Measurements from ENCODE around the gene STAT5A. TPM values are rescaled to one million over a fixed set of nuclear protein-coding genes. Genes with fewer than 3 reads are reported as not detected.

The STAT5A gene
- total RNA-seq, 1 experiment from 2014 or later = 6.4 TPM

DNA sequence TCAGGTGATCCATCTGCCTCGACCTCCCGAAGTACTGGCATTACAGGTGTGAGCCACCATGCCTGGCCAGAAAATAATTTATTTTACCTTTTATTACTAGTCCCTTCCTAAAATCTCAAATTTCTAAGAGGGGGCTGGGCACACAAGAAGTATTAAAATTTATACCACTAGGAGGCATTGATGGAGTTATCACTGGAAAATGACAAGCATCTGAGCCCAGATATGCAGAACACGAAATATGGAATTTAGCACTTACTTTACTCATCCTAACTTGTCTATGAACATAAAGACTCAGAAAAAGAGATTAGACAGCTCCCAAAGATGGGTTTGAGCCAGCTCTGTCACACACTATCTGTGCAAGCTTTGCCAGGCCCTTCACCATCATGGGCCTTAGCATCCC is 46.4 kb downstream of the STAT5A start:
- no peak overlapping the region for H3K23ac ChIP-seq (ENCODE audit: insufficient read length, low read depth, low read length)
- no peak for DNase-seq
- no peaks in the 10 kb centered on the region for H3K9me3 Mint-ChIP-seq
- H3T11ph ChIP-seq (ENCODE audit: low read length) = no peak overlapping the region
- no peaks in the 10 kb centered on the region for H3K79me1 ChIP-seq (ENCODE audit: insufficient read depth, low read depth, low read length, poor library complexity, severe bottlenecking)
- no peak overlapping the region for H2AK5ac ChIP-seq (ENCODE audit: insufficient read length, low read length)
- H4K91ac ChIP-seq (ENCODE audit: insufficient read length, low read depth, low read length) = no peak overlapping the region
- no peaks in the 10 kb centered on the region; the same call in 1 of the 2 replicates for H3K27me3 Mint-ChIP-seq (ENCODE audit: low read depth)
- H4K8ac ChIP-seq (replicated peaks; ENCODE audit: insufficient read length, low read depth, low read length) = no peak overlapping the region
- H3K23me2 ChIP-seq (ENCODE audit: insufficient read length, low read depth, low read length, poor library complexity, severe bottlenecking) = no peaks in the 10 kb centered on the region
- H2BK12ac ChIP-seq (ENCODE audit: insufficient read length, low read depth, low read length) = no peak overlapping the region
- H3K27ac ChIP-seq (ENCODE audit: insufficient read length, low read depth, low read length) = no peak overlapping the region
- H3K36me3 Mint-ChIP-seq (ENCODE audit: insufficient read depth in 1 of 3, low read depth in 3 of 3) = peaks cover 55 to 70% (median 69%) of the 10 kb centered on the region in 3 experiments
- H3K14ac ChIP-seq (ENCODE audit: insufficient read depth, low read length) = no peak overlapping the region
- no peak overlapping the region for H2BK120ac ChIP-seq (ENCODE audit: low read depth, low read length, poor library complexity, severe bottlenecking)
- H3K18ac ChIP-seq (ENCODE audit: insufficient read length, low read depth, low read length) = no peak overlapping the region
- H3K27ac Mint-ChIP-seq = no peak overlapping the region
- H2BK15ac ChIP-seq (ENCODE audit: low read depth, low read length) = no peak overlapping the region
- no peaks in the 10 kb centered on the region for H3K27me3 ChIP-seq (ENCODE audit: insufficient read depth, low read length)
- no CpG with 5 or more reads among the region's 3 CpGs for WGBS (ENCODE audit: extremely low coverage, insufficient read length, low lambda C conversion rate)
- TF ChIP-seq, protein P1, sequence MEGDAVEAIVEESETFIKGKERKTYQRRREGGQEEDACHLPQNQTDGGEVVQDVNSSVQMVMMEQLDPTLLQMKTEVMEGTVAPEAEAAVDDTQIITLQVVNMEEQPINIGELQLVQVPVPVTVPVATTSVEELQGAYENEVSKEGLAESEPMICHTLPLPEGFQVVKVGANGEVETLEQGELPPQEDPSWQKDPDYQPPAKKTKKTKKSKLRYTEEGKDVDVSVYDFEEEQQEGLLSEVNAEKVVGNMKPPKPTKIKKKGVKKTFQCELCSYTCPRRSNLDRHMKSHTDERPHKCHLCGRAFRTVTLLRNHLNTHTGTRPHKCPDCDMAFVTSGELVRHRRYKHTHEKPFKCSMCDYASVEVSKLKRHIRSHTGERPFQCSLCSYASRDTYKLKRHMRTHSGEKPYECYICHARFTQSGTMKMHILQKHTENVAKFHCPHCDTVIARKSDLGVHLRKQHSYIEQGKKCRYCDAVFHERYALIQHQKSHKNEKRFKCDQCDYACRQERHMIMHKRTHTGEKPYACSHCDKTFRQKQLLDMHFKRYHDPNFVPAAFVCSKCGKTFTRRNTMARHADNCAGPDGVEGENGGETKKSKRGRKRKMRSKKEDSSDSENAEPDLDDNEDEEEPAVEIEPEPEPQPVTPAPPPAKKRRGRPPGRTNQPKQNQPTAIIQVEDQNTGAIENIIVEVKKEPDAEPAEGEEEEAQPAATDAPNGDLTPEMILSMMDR (conservative IDR thresholded peaks at IDR 0.05) = no peak
- no peaks in the 10 kb centered on the region for H4K20me1 ChIP-seq (ENCODE audit: control insufficient read depth, insufficient read depth, insufficient read length)
- H2BK20ac ChIP-seq (ENCODE audit: low read depth, low read length, poor library complexity, severe bottlenecking) = no peak overlapping the region
- no peak overlapping the region for H3K4ac ChIP-seq (ENCODE audit: low read depth, low read length)
- no peak overlapping the region for H3K4me2 ChIP-seq (ENCODE audit: insufficient read depth, insufficient read length, low read length)
- H3K4me1 ChIP-seq (ENCODE audit: insufficient read depth, low read length) = peaks cover 4% of the 10 kb centered on the region
- H2BK5ac ChIP-seq (ENCODE audit: insufficient read length, low read length) = no peak overlapping the region
- no peaks in the 10 kb centered on the region for H3K9me3 ChIP-seq (ENCODE audit: control insufficient read depth, low read depth, low read length)
- H3K56ac ChIP-seq (ENCODE audit: insufficient read length, low read depth, low read length) = no peak overlapping the region
- H3K79me2 ChIP-seq (ENCODE audit: insufficient read depth, low read length) = no peaks in the 10 kb centered on the region; the same call in 1 of the 2 replicates
- H3K9ac ChIP-seq (ENCODE audit: extremely low read depth, insufficient read length, low read length) = no peak overlapping the region
- H3K4me1 Mint-ChIP-seq = peaks cover 4 to 15% of the 10 kb centered on the region in 2 experiments
- no peak overlapping the region for H4K5ac ChIP-seq (ENCODE audit: insufficient read length, low read depth, low read length)
- H3K4me3 Mint-ChIP-seq = no peak overlapping the region
- no peak overlapping the region for H2AFZ ChIP-seq (ENCODE audit: low read length)
